ENCODE measurements around the gene TJP3.
"Not testable (repeated sequence)": the region's sequence is repeated elsewhere in the genome, so short reads cannot be mapped to it uniquely, and the experiment has no call there.

Gene TJP3

DNA sequence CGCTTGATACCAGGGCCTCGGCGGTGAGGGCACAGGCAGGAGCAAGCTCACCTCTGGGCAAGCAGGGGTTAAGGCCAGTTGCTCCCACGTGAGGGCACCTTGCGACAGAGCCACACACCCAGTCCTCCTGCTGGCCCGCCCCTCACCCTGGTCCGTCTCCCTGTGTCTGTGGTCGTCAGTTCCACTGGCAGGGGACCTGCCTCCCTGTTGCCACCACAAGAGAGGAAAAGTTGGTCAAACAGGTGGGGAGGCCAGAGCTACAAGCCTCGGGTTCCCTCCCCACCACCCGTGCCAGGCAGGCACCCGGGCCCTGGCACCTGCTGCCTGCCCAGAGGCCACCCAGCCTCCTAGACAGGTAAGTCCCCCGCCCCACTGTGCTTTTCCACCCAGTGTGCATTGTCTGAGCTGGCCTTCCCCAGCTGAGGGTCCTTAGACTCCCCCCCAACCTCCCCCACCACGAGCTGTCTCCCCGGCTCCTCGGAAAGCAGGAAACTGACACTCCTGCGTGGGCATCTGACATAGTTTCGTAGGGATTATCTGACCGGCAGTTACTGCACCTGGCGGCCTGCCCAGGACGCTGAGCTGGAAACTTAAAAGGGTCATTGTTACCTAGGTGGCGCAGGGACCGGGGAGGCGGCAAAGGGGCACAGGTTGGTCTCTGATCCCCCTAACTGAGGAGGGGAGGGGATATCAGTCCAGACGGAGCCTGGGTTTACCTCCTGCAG, at the start of gene TJP3:
TSS of gene TJP3 (plus strand) at position 178 of the 725 bp plus-strand sequence. CDS start 20,049 bp downstream, outside the sequence.
- no peak for DNase-seq

- DNase-seq: no peak
Observed at GRCh38 chr19:3658870-3659745, 49.1 kb upstream of the TJP3 start.

GRCh38 chr19:3659746-3660112, 48.5 kb upstream of the TJP3 start:
- no peak for DNase-seq

- DNase-seq: no peak
Observed at GRCh38 chr19:3660493-3661219, 47.5 kb upstream of the TJP3 start.

- no peak for DNase-seq
Observed at GRCh38 chr19:3661284-3662238, 46.6 kb upstream of the TJP3 start.

DNA sequence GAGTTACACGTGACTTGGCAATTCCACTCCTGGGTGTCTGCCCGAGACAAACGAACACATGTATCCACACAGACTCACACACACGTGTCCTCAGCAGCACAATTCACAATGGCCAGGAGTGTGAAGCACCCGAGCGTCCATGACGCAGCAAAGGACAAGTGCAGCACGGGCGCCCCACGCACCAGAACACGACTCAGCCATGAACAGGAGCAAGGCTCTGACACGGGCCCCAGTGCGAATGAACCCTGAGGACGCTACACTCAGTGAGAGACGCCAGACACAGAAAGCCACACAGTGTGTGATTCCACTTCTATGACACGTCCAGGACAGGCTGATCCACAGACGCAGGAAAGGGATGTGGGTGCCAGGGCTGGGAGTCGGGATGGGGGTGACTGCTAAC, 44.3 kb upstream of the TJP3 start:
- DNase-seq: no peak

DNA sequence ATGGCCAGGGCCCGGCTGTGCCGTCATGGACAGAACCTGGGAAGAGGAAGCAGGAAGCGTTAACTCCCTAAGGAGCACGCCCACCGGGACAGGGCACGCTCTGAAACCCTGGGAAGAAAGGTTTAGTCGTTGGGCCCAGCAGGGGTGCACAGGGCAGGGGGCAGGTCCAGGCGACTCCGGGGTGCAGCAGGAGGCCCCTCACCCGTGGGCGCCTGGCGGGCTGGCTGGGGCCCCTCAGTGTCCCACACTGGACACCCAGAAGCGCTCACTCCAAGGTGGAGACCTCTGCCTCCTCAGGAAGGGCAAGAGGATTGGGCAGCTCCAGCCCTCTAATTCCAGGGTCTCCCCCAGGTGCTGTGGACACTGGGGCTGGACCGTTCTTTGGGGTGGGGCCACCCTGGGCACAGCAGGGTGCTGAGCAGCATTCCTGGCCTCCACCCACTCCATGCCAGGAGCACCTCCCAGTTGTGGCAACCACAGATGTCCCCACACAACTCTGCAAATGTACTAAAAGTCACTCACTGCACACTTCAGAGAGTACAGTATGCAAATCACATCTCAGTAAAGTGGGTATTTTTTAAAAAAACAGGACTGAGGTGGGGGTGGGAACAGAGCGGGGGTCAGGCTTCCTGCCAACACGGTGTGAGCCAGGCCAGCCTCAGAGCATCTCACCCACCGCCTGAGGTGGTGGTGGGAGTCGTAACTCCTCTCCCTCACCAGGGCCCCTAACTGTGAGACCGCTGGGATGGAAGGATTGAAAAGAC, 43.1 kb upstream of the TJP3 start:
- no peak for DNase-seq

GRCh38 chr19:3665681-3666544, 42.3 kb upstream of the TJP3 start:
- DNase-seq: peak; percentile 78

GRCh38 chr19:3666545-3666856, 41.7 kb upstream of the TJP3 start:
- DNase-seq: not testable (repeated sequence)

DNA sequence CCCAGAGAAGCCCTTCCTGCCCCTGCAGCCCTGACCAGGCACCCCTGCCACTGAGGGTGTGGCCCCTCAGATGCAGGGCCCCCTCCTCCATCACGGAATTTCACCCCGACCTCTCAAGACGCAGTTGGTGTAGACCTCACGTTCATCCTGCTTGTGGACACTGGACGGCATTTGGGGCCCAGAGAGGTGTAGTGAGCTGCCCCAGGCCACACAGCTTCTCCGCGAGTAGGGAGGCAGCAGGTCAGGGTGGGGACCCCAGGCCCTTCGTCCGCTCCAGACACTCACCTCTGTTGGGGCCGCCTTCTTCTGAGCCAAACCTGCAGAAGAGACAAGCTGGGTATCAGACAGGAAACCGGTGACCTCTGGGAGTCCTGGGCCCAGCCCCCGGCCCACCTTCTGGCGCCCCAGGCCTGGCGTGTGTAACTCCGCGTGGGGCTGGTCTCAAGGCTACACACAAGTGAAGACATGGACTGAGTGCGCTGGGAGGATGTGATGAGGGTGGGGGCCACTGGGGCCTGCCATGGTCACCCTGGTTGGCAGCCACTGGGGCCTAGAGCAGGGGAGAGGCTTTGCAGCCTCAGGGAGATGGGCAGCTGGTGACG, 41.0 kb upstream of the TJP3 start:
- DNase-seq: no peak

GRCh38 chr19:3667766-3668165, 40.4 kb upstream of the TJP3 start:
- DNase-seq: no peak

GRCh38 chr19:3668331-3669081, 39.7 kb upstream of the TJP3 start:
- DNase-seq: no peak

DNA sequence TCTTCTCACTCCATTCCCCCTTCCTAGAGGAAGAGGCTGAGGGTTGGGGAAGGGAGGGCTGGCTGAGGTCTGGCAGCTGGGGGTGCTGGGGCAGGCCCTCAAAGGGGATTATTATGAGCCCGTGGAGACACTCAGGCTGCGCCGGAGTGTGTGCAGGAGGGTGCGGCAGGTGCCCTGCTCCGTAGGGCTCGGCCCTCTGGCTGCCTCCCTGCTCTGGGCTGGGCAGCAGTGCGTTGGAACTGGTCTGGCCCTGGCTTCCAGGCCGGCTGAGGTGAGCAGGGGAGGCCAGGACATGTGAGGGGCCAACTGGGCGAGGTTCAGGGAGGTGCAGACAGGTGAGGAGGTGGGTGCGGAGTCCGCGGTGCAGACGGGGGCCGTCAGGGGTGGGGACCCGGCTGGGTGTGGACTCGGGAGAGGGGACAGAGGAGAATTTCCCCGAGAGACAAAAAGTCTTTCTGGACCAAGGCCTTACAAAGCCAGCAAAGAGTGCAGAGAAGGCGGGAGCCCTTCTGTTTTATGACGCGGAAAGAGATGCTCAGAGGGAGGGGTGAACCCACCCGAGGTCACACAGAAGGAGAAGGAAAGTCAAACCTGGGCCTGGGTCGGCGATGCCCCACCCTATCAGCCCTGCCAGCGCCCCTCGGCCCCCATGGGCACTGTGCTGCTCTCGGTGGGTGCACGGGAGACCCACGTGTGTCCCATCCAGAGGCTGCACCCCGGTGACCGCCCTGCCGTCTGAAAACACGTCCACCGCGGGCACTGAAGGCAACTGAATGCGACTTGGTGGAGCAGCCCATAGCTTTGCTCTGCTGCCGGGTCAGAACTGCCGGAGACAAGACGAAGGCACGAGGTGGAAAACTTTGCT, 38.9 kb upstream of the TJP3 start:
- DNase-seq: no peak

- no peak for DNase-seq
Observed at GRCh38 chr19:3669947-3670795, 38.0 kb upstream of the TJP3 start.

GRCh38 chr19:3670796-3671679, 37.1 kb upstream of the TJP3 start:
- DNase-seq: peak; percentile 46

Measured in stimulated activated CD4-positive, alpha-beta T cell treated with anti-CD3 and anti-CD28 coated beads, Interleukin-4, amount 100 ng/mL, for 24 hours (primary cell).